ENCODE results near the gene ARFGEF2. TPM values are rescaled to one million over a fixed set of nuclear protein-coding genes. Genes with fewer than 3 reads are reported as not detected.

The ARFGEF2 gene
- total and polyA plus RNA-seq, 2 experiments from 2014 or later, result 10.9 to 48.0 TPM

- no peak overlapping the region for H3K4me2 ChIP-seq
- H3K79me2 ChIP-seq, result no peaks in the 10 kb centered on the region
- H3K27me3 ChIP-seq, result no peaks in the 10 kb centered on the region
- H3K9me3 ChIP-seq (ENCODE audit: low read depth), result no peaks in the 10 kb centered on the region
- H3K36me3 ChIP-seq (replicated peaks; ENCODE audit: insufficient read depth, low read depth), result no peaks in the 10 kb centered on the region
- no peak overlapping the region for H3K4me3 ChIP-seq
- H4K20me1 ChIP-seq (ENCODE audit: insufficient read depth, poor library complexity, severe bottlenecking), result no peaks in the 10 kb centered on the region
- H3K9me2 ChIP-seq (replicated peaks; ENCODE audit: insufficient read depth), result no peaks in the 10 kb centered on the region
- WGBS (ENCODE audit: low lambda C conversion rate, missing lambda C conversion rate), result 90% methylated on average over 3 of the region's 3 CpGs
- H2AFZ ChIP-seq, result no peak overlapping the region
- no peak overlapping the region for H3K27ac ChIP-seq
- no peak for DNase-seq (ENCODE audit: low spot score)
- H3K4me1 ChIP-seq (ENCODE audit: insufficient read depth), result no peaks in the 10 kb centered on the region
- no peak for TF ChIP-seq CTCF (IDR thresholded peaks at IDR 0.05; ENCODE audit: poor library complexity)
- no peak for TF ChIP-seq EZH2phosphoT487 (IDR thresholded peaks at IDR 0.05; ENCODE audit: low read depth, severe bottlenecking, unreplicated experiment)
- no peak for TF ChIP-seq EZH2 (IDR thresholded peaks at IDR 0.05; ENCODE audit: borderline replicate concordance)
These were observed 41.2 kb upstream of the ARFGEF2 start for GRCh38 chr20:48880331-48880730.

- H3K79me2 ChIP-seq, result no peaks in the 10 kb centered on the region
- H3K27ac ChIP-seq, result no peak overlapping the region
- H3K27me3 ChIP-seq, result no peaks in the 10 kb centered on the region
- no peaks in the 10 kb centered on the region for H4K20me1 ChIP-seq (ENCODE audit: insufficient read depth, poor library complexity, severe bottlenecking)
- H3K4me1 ChIP-seq (ENCODE audit: insufficient read depth), result no peaks in the 10 kb centered on the region
- H3K9me2 ChIP-seq (replicated peaks; ENCODE audit: insufficient read depth), result no peaks in the 10 kb centered on the region
- TF ChIP-seq EZH2 (IDR thresholded peaks at IDR 0.05; ENCODE audit: borderline replicate concordance) (no peak), EZH2phosphoT487 (IDR thresholded peaks at IDR 0.05; ENCODE audit: low read depth, severe bottlenecking, unreplicated experiment) (no peak), CTCF (IDR thresholded peaks at IDR 0.05; ENCODE audit: poor library complexity) (no peak)
- no peak overlapping the region for H2AFZ ChIP-seq
- no peaks in the 10 kb centered on the region for H3K36me3 ChIP-seq (replicated peaks; ENCODE audit: insufficient read depth, low read depth)
- H3K4me2 ChIP-seq, result no peak overlapping the region
- H3K9me3 ChIP-seq (ENCODE audit: low read depth), result no peaks in the 10 kb centered on the region
- DNase-seq (ENCODE audit: low spot score), result no peak
- WGBS (ENCODE audit: low lambda C conversion rate, missing lambda C conversion rate), result 91% methylated on average over 7 of the region's 7 CpGs
- H3K4me3 ChIP-seq, result no peak overlapping the region
These were observed 40.4 kb upstream of the ARFGEF2 start for GRCh38 chr20:48880981-48881657.

GRCh38 chr20:48885237-48885636, 36.3 kb upstream of the ARFGEF2 start:
- H3K79me2 ChIP-seq, result no peaks in the 10 kb centered on the region
- H2AFZ ChIP-seq, result no peak overlapping the region
- 87% methylated on average over 4 of the region's 4 CpGs for WGBS (ENCODE audit: low lambda C conversion rate, missing lambda C conversion rate)
- H3K4me3 ChIP-seq, result no peak overlapping the region
- no peak for DNase-seq (ENCODE audit: low spot score)
- no peaks in the 10 kb centered on the region for H3K27me3 ChIP-seq
- H3K4me2 ChIP-seq, result no peak overlapping the region
- H3K27ac ChIP-seq, result no peak overlapping the region
- H3K9me2 ChIP-seq (replicated peaks; ENCODE audit: insufficient read depth), result no peaks in the 10 kb centered on the region
- no peaks in the 10 kb centered on the region for H4K20me1 ChIP-seq (ENCODE audit: insufficient read depth, poor library complexity, severe bottlenecking)
- H3K36me3 ChIP-seq (replicated peaks; ENCODE audit: insufficient read depth, low read depth), result no peaks in the 10 kb centered on the region
- no peaks in the 10 kb centered on the region for H3K9me3 ChIP-seq (ENCODE audit: low read depth)
- H3K4me1 ChIP-seq (ENCODE audit: insufficient read depth), result no peaks in the 10 kb centered on the region
- TF ChIP-seq EZH2 (IDR thresholded peaks at IDR 0.05; ENCODE audit: borderline replicate concordance) (no peak), CTCF (IDR thresholded peaks at IDR 0.05; ENCODE audit: poor library complexity) (no peak), EZH2phosphoT487 (IDR thresholded peaks at IDR 0.05; ENCODE audit: low read depth, severe bottlenecking, unreplicated experiment) (no peak)
